HG03060 (cell line): Measurements from ENCODE around the gene MPPED1.

Source experiments
- ATAC-seq: cut with Tn5 transposase; IDR thresholded peaks from one replicate; pipeline ENCODE4 v1.9.1; 2021; ENCODE audit warnings: low read depth, moderate number of reproducible peaks; ENCODE audit not compliant: unreplicated experiment

Gene MPPED1

GRCh38 chr22:43474161-43475101 lies 62.6 kb downstream of the MPPED1 start:
- ATAC-seq: no peak

DNA sequence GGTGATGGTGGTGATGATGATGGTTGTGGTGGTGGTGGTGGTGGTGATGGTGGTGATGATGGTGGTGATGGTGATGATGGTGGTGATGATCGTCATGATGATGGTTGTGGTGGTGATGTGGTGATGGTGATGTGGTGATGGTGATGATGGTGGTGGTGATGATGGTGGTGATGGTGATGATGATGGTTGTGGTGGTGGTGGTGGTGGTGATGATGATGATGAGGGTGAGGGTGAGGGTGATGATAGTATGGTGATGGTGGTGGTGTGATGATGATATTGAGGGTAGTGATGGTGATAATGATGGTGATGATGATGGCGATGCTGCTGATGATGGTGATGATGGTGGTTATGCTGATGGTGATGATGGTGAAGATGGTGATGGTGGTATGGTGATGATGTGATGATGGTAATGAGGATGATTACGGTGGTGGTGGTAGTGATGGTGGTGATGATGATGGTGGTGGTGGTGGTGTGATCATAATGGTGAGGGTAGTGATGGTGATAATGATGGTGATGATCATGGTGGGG lies 63.8 kb downstream of the MPPED1 start:
- ATAC-seq: no peak

GRCh38 chr22:43476341-43476740 lies 64.5 kb downstream of the MPPED1 start:
- no peak for ATAC-seq

DNA sequence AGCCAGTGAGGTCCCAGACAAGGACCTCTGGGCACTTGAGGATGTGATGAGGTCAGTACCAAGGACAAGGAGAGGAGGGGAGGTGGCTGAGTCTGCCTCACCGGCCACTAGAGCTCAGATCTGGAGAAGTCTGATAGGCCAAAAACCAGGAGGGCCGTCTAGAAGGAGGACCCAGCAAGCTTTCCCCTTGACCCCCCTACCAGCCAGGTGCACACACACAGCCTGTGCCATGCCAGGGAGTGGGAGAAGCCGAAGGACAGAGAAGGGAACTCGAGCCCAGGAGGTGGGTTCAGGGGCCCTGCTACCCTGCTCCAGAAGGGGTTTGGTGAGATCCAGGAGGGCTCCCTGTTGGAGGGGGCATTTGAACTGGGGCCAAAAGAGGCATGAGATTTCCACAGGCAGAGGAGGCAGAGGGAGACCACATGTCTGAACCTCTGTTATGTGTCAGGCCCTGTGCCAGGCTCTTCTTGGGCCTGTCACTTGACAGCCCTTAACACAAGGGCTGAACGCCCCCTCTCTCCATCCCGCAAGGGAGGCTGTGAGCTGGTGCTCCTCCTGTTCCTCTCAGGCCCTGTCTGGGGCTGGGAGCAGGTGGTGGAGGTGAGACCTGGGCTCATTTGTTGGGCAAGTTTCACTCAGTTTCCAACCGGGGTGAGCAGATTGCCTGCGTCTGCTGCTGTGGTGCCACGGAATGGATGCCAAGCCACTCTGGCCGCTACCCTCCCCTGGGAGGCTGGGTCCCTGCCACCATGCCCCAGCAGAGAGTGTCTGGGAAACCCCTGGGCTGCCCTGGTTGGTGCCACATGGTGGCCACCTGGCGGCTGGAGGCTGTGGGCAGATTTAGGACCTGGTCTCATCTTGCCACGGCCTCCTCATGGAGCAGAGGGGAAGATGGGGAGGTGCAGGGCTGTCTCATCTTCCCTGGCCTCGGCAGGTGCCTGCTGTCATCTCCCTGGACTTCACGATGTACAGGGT lies 65.2 kb downstream of the MPPED1 start:
- ATAC-seq: no peak

DNA sequence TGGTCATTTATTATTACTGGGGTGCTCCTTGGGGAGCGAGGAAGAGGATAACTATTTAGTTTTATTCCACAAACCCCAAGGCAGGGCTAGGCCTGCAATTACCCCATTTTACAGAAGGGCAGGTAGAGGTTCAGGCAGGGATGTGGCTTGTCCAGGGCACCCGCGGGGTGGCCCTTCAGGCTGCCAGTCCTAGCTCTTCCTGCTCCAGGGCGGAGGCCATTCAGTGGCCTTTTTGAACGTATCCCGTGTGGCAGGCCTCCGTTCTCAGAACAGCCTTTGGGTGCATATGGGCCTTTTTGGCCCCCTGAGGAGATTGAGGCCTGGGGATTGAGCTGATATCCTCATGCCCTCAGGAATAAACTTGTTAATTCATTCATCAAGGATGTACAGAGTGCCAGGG lies 66.2 kb downstream of the MPPED1 start:
- no peak for ATAC-seq

DNA sequence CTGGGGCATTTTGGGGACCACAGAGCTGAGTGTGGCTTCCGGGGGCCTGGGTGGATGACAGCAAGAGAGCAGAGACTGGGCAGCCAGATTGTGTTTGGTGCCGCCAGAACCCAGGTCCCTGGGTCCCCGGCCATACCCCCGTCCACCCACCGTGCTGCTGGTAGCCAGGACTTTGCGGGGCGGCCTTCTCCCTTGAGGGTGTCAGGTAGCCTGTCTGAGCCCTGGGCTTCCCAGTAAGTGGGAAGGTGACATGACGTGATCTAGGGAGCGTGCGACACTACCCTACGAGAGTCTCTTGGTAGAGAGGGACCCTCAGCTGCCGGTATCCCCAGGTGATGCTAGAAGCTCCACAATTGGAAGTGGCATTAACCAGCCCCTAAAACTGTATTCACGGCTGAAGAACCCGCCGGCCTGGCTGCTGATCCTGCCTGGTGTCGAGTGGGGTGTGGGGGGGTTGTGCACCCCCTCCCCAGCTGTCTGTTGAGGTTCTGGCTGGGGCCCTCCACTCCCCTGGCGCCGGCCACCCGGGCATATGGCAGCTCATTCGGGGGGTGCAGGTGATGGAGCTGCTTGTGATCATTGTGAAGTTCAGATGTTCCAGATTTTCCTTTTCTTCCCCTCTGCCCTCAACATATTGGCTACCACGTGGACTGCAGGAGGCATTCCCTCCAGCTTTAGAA lies 66.9 kb downstream of the MPPED1 start:
- ATAC-seq: no peak

DNA sequence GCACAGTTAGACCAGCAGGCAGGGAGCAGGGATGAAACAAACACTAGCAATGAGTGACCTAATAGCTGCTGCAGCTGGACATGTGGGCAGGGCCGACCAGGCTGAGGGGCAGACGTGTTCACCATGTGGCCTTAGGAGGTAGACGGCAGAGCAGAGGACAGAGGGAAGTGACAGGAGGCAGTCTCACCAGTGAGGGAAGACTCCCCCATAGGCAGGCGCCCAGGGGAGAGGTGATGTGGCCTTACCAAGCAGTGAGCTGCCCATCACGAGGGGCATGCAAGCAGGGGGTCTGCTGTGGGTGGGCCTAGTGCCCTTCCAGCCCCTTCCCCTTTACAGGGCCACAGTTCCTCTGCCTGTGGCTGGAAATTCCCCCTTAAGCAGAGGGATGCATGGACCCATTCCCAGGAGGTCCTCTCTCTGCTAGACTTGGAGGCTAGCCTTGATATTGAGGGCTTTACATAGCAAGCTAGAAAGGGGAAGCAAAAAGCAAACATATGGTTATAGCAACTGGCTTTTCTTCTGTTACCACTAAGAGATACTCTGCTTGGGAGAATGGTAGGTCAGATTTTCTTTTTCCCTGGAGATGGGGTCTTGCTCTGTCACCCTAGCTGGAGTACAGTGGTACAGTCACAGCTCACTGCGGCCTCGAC lies 67.6 kb downstream of the MPPED1 start:
- no peak for ATAC-seq

GRCh38 chr22:43479962-43480361 lies 68.1 kb downstream of the MPPED1 start:
- no peak for ATAC-seq

DNA sequence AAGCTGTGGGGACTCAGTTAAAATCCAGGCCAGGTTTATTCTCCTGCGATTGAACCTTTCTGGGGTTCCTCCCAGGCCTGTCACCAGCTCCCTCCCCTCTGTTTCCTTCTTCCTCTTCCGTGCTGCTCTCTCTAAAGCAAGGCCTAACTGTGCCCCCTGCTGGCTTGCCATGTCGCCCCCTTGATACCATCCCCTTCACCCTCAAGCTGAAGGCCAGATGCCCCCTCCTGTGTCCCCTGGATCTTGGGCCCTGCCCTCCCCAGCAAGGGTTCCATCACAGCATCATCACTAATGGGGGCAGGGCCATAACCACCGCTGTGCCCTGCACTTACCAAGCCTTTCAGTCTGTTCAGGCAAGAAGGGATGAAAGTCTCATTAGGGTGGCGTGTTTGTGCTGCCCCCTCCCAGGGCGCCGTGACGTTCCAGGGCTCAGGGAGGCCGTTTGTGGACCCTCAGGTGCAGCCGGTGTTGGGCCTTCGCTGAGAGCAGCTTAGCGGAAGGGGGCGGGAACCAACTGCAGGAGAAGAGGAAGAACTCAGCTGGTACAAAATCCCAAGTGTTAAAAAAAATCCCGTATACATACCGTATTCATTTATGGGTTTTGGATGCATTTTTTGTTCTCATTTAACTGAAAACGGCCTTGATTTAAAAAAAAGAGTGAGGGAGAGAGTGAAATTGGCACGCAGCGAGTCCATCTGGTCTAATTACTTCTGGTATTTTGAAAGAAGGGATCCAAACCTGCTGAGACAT lies 69.9 kb downstream of the MPPED1 start:
- no peak for ATAC-seq

GRCh38 chr22:43482318-43482625 lies 70.5 kb downstream of the MPPED1 start:
- ATAC-seq: no peak

DNA sequence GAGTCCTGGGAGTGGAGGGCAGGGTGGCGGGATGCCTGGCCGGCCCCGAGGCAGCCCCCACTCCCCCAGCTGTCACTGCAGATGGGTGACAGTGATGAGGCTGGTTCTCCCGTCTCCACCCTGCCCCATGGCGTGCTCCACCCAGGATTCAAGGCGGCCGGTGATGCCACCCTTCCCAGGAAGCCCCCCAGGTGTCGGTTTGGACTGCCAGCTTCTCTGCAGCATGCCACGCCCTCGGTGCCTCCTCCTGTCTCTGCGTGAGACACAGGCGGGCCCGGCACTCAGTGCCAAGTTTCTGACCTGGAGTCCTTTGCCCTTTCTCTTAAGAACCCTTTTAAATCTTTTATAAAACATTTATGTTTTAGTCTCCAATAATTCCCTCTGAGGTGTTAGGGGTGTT lies 71.5 kb downstream of the MPPED1 start:
- ATAC-seq: no peak

DNA sequence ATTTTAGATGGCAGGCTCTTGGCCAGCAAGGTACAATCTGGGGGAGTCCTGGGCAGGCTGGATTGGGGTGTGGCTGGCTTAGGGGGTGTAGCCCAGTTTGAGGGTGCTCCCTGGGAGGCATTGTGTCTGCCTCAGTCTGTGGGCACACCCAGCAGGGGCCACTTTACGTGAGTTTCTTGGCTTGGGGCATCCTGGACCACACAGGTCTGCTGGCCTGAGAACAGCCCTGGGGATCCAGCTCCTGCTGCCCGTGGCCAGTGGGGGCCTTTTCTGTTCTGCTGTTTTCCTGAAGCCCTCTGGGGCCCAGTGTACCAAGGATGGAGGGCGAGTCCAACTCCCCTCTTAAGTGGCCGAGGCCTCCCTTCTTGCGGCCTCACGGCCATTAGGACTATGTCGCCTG lies 71.9 kb downstream of the MPPED1 start:
- ATAC-seq: no peak

GRCh38 chr22:43484227-43484626 lies 72.4 kb downstream of the MPPED1 start:
- no peak for ATAC-seq

GRCh38 chr22:43485502-43486089 lies 73.8 kb downstream of the MPPED1 start:
- no peak for ATAC-seq

- no peak for ATAC-seq
Measured at GRCh38 chr22:43487311-43488030, 75.7 kb downstream of the MPPED1 start.

DNA sequence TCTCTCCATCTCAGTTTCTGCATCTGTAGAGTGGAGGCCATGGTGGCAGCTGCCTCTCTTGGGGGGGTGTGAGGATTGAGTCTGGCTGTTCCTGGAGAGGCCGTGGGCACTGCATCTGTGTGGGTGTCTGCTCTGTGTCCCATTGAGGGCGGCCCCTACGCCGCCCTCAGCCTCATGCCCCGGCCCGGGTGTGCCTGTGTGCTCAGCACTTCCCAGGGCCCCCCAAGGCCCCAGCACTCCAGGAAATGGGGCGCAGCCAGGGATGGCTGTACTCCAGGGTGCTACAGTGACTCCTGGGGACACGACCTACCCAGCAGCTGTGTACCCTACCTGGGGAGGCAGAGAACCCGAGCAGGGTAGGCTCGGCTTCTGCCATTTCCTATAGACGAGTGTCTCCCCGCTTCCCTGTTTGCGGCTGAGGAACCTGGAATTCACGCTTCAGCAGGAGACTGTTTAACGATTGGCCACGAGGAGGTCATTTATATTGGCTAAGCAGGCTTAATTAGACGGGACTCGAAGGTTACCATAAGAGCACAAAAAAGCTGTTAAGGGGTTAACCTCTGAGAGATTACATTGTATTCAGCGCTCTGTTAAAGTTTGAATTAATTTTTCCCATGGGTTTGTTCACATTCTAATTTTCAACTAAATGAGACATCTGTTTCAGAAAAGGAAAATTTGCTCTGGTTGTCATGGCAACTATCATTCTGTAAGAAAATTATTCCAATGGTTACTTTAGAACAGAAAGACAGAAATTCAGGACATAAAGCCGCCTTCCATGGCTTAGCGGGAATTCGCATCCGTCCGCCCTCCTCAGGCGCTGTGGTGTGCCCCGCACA lies 76.4 kb downstream of the MPPED1 start:
- no peak for ATAC-seq

GRCh38 chr22:43488937-43489336 lies 77.1 kb downstream of the MPPED1 start:
- ATAC-seq: no peak

- no peak for ATAC-seq
Measured at GRCh38 chr22:43490311-43490710, 78.5 kb downstream of the MPPED1 start.
